NCI-H1048 (cell line): Measurements from ENCODE around the gene TSKU.
"Not testable (repeated sequence)": the region's sequence is repeated elsewhere in the genome, so short reads cannot be mapped to it uniquely, and the experiment has no call there.

Experiments
- DNase-seq: peaks from one replicate; lab custom pipeline; 2025; lab: John Stamatoyannopoulos, UW

Gene TSKU

DNA sequence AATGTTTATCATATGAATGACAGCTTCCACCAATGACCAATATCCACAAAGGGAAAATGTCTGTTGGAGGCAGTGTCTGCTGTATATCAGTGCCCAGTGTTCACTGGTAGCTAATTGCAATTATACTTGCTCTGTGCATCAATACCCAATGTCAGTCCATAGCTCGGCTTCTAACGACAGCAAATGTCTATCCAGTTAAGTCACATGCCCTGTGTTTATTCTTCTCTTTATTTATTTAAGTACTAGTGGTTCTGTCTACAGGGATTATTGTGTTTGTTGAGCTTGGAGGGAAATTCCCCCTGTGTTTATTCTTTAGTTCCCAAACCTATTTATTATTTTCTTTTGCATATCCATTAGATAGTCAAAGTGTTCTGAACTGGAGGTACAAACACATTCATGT is 18.6 kb downstream of the TSKU start:
- DNase-seq = no peak

DNA sequence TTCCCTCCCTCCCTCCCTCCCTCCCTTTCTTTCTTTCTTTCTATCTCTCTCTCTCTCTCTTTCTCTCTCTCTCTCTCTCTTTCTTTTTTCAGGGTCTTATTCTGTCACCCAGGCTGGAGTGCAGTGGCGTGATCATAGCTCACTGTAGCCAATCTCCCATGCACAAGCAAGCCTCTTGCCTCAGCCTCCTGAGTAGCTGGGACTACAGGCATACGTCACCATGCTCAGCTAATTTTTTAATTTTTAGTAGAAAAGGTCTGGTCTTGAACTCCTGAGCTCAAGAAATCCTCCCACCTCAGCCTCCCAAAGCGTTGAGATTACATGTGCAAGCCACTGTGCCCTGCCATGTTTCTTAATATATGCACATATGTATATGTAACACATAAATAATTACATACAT is 19.0 kb downstream of the TSKU start:
- no peak for DNase-seq

DNA sequence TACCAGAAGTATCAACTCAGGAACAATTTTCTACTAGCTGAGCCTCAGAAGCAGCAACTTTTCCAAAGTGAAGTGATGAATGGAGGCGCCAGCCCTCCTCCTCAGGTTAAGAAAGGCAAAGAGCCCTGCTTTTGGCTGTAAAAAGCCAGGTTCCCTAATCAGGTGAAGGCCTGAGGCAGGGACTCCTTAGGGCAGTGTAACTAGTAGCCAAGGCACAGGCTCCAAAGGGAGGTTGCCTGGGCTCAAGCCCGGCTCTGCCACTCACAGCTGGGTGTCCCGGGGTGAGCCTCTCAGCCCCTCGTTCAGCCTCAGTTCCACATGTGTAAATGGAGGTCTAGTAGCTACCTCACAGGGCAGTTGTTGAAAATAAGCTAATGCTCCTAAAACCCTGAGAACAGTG is 19.5 kb downstream of the TSKU start:
- no peak for DNase-seq

DNA sequence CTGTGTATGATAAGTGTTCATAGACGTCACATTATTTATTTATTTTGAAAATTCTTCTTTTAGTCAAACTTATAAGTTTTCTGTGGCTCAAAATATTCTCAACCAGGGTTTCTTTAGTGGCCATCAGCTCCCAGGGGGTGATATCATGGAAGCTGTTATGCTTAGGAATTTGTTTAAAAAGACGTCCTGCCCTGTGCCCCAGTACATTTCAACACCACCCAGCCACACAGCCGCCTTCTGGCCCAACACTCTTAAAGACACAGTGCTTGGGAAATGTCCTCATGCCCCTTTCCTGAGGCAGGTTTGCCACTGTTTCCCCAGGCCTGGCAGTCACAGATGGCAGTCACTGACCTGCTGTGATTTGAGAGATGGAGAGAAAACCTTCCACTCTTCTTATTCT is 19.9 kb downstream of the TSKU start:
- DNase-seq = no peak

DNA sequence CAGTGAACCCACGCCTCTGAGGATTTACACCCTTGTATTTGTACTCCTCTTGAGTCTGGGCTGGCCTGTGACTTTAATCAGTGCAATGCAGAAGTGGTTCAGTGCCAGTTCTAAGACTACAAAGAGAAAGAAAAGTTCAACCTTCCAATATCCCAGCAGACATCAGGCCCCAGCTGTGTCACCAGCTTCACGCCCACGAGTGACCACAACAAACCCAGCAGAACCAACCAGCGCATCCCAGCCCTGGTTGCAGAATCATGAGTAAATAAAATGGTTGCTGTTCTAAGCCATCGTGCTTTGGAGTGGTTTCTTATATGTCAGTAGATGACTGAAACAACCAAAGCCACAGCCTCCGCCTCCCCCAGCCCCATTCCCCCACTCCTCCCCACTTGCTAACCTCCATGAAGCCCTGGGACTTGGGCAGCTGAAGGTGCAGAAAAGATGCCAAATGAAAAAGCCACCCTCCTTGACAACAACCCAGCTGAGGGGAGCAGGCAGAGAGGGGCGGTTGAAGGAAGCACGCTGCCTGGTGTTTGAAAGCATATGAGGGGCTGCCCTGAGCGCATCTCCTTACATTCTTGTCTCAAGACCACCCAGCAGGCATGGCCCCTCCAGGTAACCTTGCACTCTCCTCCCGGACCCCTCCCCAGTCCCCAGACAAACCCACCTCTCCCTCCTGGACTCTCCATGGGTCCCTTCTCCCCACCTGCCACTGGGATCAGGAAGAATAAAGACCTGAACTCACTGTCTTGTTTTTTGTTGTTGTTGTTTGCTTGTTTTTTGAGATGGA is 20.9 kb downstream of the TSKU start:
- DNase-seq = no peak

DNA sequence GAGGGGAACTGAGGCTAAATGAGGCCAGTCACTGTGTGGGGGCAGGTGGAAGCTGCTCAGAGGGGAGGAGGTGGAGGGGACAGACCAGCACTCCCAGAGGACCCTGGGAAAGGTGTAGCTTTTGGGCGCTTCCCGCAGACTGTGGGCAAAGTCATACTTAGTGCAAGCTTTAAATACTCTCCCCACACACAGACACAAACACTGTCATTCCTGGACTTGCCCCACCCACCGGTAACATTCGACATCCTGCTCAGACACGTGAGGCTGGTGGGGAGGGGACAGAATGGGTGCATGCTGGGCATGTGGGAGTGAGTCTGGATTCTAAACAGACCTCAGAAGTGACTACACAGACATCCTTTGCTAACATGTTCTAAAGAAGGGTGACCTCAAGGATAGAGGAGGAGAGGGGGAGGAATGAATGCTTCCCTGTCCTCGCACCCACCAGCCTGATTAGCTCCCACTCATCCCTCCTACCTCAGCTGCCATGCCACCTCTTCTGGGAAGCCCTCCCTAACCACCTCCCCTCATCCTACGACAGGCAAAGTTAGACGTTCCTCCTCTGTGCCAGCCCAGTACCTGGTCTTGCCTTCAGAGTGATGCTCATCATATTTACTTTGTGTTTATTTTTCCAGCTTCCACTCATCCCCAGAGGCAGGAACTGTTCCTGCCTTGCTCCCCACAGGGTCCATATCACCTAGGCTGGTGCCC is 22.2 kb downstream of the TSKU start:
- DNase-seq = no peak

DNA sequence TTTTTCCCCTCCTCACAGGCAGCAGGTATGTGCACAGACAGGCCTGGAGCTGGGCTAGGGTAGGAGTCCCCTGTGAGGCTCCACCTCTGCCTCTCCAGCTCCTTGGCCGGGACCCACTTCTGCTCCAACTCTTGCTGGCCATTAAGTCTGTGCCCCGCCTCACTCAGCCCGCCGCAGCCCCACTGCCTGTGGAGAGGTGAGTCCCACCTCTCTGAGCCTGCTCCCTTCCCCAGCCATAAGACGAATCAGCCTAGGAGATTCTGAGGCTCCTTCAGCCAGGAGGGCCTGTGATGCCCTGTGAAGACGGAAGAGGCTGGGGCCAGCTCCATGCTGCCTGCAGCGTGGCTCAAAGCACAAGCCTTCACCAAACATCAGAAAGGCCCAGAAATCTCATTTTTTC is 23.0 kb downstream of the TSKU start:
- no peak for DNase-seq

DNA sequence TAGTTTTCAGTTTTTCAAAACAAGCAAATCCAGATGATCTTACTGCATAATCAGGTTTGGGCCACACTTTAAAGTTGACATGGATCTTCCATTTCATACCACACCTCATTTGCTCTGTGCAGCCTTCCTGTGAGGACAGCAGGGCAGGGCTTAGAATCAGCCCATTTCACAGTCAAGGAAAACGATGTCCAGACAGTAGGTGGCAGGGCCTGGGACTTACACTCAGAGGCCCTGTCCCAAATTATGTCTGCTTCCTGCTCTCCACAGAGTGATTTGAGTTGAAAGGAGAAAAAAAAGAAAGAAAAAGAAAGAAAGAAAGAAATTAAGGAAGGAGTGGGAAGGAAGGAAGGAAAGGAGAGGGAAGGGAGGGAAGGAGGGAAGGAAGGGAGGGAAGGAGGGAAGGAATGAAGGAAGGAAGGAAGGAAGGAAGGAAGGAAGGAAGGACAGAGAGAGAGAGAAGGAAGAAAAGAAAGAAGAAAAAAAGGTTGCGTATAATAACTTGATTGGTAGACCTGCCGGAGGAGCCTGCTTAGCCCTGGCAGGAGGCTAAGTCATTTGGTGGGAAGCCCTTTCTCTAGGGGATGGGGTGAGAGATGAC is 23.6 kb downstream of the TSKU start:
- no peak for DNase-seq

DNA sequence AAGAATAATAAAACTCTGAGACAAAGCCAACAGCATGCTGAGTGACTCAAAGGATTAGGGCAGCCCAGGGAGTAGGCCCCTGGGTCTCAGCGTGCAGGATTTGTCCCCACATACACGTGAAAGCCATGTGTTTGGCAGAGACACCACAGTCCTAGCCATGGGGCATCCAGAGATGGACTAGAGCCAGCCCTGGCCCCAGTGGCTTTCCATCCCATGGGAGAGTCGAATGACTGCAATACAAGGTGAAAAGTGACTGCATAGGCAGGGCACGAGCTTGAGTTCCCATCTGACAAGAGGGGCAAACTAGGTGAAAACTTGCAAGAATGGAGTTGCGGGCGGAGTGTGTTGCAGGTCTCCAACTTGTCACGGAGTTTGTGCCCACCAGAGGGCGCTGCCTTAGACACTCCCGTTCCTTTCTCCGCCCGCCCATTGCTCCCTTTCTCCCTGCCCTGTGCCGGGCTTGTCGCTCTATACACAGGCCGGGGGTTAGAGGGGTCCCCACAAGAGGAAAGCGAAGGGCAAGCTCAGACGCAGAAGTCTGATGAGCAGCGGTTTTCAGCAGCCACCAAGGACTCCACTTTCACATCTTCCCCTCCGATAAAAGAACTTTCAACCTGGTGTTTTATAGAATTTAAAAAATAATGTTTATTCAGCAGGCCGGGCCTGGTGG is 24.2 kb downstream of the TSKU start:
- peak; percentile 42 for DNase-seq

DNA sequence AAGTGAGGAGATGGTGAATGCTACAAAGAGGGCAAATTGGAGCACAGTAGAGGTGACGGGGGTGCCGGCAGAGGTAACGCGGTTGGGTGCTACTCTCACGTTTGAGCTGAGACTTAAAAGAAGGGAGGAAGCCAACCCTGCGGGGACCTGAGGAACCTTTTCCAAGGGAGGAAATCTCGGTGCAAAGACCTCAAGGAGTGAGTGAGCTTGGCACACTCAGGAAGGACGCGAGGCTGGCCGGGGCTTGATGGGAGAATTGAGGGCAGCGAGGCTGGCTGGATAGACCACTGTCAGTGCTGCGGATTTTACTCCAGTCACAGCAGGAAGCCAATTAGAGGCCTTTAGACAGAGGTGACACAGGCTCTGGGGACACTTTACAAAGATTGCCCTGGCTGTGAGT is 25.0 kb downstream of the TSKU start:
- no peak for DNase-seq

DNA sequence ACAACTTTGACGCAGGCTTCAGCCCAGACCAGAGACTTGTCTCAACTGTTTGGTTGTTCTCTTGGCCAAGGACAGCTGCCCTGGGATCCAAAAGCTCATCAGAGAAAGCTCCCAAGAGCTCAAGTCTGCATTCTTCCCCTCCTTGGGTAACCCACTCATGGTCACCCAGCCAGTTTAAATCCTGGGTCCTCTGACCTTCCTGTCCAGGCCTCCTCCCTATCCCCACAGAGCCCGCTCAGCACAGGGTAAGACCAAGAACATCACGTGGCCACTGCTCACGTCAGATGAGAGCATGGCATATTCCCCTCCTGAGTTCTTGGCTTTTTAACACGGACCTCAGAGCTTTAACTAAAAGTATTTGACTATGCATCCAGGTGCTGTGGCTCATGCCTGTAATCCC is 25.8 kb downstream of the TSKU start:
- DNase-seq = no peak

DNA sequence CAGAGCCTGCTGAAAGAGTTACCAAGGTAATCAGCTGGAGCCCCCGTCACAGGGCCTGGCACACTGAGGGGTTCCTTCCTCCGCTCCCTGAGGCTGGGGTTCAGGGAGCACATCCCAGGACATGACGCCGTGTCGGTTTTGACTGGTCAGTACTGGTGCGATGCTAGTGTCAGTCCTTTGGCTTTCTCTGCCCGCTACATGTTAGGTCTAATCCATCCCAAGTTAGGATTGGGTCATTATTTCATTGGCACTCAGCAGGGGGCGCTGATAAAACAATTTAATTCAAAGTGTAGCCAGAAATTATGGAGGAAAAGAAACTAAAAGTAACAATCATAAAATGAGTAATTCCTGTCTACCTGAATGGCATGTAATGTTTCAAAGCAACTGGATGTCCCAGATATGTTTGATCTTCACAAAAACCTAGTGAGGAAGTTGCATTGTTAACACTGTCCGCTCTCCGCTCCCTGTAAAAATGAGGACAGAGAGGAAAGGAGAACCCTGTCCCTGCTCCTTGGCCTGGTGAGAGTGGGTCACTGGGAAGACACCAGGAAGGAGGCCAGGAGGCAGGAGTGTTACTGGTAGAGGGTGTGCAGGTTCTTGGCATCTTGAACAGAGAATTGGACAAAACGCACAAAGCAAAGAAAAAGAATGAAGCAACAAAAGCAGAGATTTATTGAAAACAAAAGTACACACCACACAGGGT is 27.1 kb downstream of the TSKU start:
- DNase-seq = no peak

DNA sequence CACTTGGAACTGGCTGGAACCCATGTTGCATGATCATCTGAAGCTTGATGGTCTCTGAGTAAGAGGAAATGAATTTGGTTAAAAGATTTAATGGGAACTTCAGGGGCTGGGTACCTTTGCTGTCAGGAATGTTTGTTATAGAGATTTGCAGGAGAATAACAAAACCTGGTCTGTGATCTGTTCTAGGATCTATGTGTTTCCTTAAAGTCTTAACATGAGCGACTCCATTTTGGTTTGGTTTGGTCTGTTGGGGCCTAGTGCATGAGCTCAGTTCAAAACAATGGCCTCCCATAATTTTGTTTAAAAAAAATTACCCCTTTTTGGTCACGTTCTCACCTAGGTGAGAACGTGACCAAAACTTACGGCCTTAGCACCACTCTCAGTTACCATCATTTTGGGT is 28.1 kb downstream of the TSKU start:
- no peak for DNase-seq

DNA sequence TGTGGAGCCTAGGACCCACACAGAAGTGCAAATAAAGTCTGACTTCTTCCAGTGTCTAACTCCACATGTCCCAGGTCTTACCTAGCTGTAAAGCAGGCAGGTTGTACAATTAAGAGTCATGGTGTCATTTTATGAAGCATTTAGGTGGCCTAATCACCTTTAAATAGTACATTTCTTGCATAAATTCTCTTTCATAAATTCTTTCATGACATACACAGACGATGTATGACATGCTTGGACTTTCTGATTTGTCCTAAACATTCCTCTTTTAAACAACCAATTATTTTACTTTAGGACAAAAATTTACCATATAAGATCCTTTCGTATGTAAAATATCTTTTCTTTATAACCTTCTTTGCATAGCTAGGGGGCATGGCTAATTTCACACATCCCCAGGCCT is 31.3 kb downstream of the TSKU start:
- DNase-seq = no peak

DNA sequence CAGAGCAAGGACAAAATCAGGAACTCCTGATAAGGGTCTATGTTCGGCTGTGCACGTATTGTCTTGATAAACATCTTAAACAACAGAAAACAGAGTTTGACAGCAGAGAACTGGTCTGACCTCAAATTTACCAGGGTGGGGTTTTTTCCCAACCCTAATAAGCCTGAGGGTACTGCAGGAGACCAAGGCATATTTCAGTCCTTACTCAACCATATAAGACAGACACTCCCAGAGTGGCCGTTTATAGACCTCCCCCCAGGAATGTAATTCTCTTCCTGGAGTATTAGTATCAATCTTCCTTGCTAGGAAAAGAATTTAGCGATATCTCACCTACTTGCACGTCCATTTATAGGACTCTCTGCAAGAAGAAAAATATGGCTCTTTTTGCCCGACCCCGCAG is 32.5 kb downstream of the TSKU start:
- not testable (repeated sequence) for DNase-seq

DNA sequence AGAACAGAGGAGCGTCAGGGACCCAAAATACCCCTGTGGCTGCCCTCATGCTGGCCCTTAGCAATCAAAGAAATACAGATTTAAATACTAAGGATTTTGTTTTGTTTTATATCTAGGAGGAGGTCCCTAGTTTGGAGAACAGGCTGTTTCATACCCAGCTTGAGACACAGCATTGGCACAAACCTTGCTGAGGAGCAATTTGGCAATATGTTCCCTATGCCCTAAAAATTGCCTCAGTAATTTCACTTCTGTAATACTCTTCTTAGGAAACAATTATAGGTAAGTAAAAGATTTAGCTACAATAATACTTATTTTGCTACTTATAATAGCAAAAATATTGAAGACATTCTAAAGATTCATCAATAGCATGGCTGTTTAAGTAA is 37.0 kb downstream of the TSKU start:
- DNase-seq = no peak

DNA sequence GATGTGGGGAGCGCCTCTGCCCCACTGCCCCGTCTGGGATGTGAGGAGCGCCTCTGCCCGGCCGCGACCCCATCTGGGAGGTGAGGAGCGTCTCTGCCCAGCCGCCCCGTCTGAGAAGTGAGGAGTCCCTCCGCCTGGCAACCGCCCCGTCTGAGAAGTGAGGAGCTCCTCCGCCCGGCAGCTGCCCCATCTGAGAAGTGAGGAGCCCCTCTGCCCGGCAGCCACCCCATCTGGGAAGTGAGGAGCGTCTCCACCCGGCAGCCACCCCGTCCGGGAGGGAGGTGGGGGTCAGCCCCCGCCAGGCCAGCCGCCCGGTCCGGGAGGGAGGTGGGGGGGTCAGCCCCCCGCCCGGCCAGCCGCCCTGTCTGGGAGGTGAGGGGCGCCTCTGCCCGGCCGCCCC is 38.2 kb downstream of the TSKU start:
- not testable (repeated sequence) for DNase-seq

DNA sequence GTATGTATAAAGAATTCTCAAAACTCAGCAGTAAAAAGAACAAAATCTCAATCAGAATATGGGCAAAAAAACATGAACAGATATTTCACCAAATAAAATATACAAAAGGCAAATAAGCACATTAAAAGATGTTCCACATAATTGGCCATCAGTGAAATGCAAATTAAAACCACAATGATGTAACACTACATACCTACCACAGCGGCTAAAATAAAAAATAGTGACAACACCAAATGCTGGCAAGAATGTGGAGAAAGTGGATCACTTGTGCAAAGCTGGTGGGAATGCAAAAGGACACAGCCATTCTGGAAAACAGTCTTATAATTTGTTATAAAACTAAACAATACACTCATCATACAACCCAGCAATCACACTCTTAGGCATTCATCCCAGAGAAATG is 39.2 kb downstream of the TSKU start:
- DNase-seq = no peak

DNA sequence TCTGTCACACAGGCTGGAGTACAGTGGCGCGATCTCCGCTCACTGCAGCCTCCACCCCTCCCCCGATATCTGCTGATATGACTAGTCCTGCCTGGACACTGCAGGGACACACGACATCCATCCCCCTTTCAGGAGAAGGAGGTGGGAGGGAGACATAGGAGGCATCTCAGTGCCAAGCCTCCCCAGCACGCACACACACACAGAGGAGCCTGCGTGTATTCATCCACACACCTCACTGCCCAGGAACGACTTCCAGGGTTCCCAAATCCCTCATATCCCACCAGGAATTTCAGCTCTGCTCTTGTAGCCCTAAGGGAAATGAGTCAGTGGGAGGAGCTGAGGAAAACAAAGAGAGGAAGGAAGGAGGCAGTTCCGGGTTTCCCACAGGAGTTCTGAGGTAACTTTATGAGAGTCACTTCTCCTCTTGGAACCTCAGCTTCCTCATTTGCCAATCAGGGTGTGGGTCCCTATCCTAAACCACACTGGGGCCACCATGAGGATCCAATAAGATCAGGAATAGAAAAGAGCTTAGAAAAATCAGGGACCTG is 40.4 kb downstream of the TSKU start:
- DNase-seq = no peak

DNA sequence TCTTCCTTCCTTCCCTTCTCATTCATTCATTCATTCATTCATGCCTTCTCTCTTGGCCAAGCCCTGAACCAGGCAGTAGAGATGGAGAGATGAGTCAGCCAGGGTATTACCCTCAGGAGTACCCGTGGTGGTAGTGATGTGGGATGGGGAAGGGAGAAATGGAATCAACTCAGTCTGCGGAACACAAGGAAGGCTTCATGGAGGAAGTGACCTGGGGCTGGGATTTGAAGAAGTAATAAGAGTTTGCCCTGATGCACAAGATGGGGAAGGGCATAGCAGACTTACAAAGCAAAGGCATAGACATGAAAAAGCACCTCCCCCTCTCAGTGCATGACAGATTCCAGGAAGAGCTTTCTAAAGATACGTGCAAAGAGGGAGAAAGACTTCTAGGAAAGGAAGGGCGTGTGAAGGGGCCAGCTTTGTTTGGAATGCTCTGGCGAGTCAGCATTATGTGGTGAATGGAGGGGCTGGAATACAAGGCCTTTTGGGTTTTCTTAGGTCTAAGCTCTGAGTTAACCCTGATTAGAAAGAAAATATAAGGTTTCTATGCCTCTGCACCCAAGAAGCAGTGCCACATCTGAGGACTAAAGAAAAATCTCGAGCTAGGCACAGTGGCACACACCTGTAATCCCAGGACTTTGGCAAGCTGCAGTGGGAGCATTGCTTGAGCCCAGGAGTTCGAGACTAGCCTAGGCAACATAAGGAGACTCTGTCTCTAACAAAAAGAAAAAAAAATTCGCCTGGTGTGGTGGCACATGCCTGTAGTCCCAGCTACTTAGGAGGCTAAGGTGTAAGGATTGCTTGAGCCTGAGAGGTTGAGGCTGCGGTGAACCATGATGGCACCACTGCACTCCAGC is 41.2 kb downstream of the TSKU start:
- no peak for DNase-seq
